Endothelial cell of umbilical vein (primary cell): ENCODE data around the gene QTRT2.

Source experiments
- CTCF ChIP-seq, 2 donors: IDR thresholded peaks; 1 replicate in 1 of 2; 2 replicates in 1 of 2; pipeline ENCODE4 v1.5.1; 2011; ENCODE audit warnings: low read length in 2 of 2, mild to moderate bottlenecking in 2 of 2, moderate library complexity in 2 of 2, control low read depth in 1 of 2, inconsistent platforms in 1 of 2, low read depth in 1 of 2; ENCODE audit not compliant: insufficient read depth in 1 of 2; ENCODE audit errors: extremely low read depth in 1 of 2
- EZH2 ChIP-seq: IDR thresholded peaks from 2 replicates; pipeline ENCODE4 v1.6.1; 2012; ENCODE audit warnings: borderline replicate concordance, low read depth, mild to moderate bottlenecking, moderate library complexity, low read length, inconsistent platforms; ENCODE audit not compliant: severe bottlenecking
- FOS ChIP-seq: IDR thresholded peaks from 2 replicates; pipeline ENCODE4 v1.6.1; 2011; ENCODE audit warnings: mild to moderate bottlenecking, low read length, moderate library complexity, borderline replicate concordance; ENCODE audit not compliant: insufficient read depth
- GATA2 ChIP-seq: IDR thresholded peaks from 2 replicates; pipeline ENCODE4 v1.7.0; 2011; ENCODE audit warnings: low read depth, mild to moderate bottlenecking, moderate library complexity, mixed read lengths, low read length; ENCODE audit not compliant: insufficient read length, insufficient read depth
- POLR2A ChIP-seq: IDR thresholded peaks from 2 replicates; pipeline ENCODE4 v1.6.1; 2012; ENCODE audit warnings: low read depth, mild to moderate bottlenecking, control low read depth, low read length
- POLR2AphosphoS5 ChIP-seq: IDR thresholded peaks from 2 replicates; pipeline ENCODE4 v1.6.1; 2012; ENCODE audit warnings: low read depth, mild to moderate bottlenecking, control low read depth, low read length, moderate library complexity; ENCODE audit not compliant: insufficient read depth

DNA sequence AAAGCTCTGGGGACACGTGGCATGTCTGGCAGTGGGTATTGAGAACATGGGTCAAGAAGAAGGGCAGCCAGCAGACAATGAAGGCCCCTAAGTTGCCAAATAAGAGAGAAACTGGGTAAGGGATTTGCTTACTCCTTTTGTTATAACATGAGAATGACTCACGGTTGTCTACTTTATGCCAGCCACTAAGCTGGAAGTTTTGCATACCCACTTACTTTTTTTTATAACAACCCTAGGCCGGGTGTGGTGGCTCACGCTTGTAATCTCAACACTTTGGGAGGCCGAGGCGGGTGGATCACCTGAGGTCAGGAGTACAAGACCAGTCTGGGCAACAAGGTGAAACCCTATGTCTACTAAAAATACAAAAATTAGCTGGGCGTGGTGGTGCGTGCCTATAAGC lies 72.3 kb downstream of the QTRT2 start:
- no peak for TF ChIP-seq CTCF (IDR thresholded peaks at IDR 0.05; ENCODE audit: extremely low read depth in 1 of 2, insufficient read depth in 1 of 2, low read depth in 1 of 2, low read length in 2 of 2)
- no peak for TF ChIP-seq POLR2AphosphoS5
- TF ChIP-seq FOS, result no peak
- no peak for TF ChIP-seq GATA2
- TF ChIP-seq POLR2A, result no peak
- no peak for TF ChIP-seq EZH2
